GM18951 (cell line): Measurements from ENCODE around the gene CHRNA9.

Experiments
- POLR2A ChIP-seq: IDR thresholded peaks from 4 replicates; pipeline ENCODE4 v1.6.1; 2011; ENCODE audit warnings: mild to moderate bottlenecking; ENCODE audit not compliant: insufficient read length, insufficient read depth; ENCODE audit errors: extremely low read depth
- in situ Hi-C: fragments of 300-500 bp; cut with MboI; formaldehyde crosslinking; loops from one replicate; pipeline ENCODE4 v1.12.0; 2022; ENCODE audit warnings: low sequenced_read_pairs, mixed read lengths, inconsistent platforms; ENCODE audit not compliant: unreplicated experiment

The CHRNA9 gene

DNA sequence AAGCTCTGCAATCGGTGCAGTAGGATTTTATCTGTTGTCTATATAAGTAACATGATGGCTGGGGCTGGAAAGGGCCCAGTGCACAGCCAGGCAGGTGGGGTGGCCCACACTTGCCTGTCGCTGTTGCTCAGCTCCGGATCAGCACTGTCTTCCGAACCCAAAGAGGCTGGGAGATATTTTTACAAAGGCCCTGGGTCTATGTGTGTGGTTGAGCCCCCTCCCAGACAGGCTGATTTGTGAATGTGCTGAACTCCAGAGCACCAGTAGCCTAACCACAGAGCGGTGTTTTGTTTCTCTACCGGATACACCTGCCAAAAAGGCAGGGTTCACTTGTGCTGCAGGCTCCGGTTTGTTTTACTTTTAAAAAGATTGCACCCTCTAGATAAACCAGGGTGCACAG lies 33.5 kb upstream of the CHRNA9 start:
- no peak for TF ChIP-seq POLR2A
- in situ Hi-C loops, result loop anchor here (25.0 kb wide), 1 partner anchor 89 kb away; no protein-coding TSS in a partner anchor

- TF ChIP-seq POLR2A, result no peak
- in situ Hi-C loops, result loop anchor here (25.0 kb wide), 1 partner anchor 91 kb away; no protein-coding TSS in a partner anchor
These were observed 31.4 kb upstream of the CHRNA9 start for GRCh38 chr4:40303751-40304150.

DNA sequence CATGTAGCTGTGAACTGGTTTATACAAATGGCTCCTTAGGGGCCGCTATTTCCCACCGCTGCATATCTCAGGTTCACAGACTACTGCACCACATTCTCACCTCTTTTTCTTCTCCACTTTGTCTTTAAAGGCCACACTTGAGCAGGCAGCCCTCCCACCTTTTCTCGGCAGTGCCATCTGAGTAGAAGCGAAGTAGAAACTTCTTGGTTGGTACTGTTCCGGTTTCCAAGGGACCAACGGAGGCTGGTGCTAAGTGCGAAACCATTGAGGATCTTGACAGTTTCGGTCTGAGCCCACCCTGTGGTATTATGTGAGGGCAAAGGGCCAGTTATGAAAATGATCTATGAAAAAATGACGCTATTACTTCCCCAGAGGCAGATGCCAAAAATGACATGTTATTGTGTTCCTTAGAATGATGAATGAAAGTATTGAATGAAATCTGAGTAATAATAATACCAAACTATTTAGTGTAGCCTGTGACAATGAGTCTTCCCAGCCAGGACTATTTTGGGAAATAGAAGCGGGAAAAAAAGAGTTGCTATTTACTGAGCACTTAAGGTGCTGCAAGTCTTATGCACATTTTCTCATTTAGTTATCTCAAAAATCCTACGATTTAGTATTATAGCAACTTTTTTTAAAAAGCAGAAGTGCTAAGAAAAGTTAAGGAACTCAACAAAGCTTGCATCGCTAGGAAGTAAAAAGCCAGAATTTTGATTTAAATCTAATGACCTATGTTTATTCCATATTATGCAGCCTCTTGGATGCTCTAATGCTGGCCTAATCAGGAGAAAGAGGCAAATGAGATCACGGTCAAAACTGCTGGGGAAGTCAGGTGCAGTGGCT lies 29.6 kb upstream of the CHRNA9 start:
- in situ Hi-C loops, result loop anchor here (25.0 kb wide), 1 partner anchor 93 kb away; no protein-coding TSS in a partner anchor
- no peak for TF ChIP-seq POLR2A

GRCh38 chr4:40306226-40306625 lies 28.9 kb upstream of the CHRNA9 start:
- no peak for TF ChIP-seq POLR2A
- in situ Hi-C loops, result loop anchor here (25.0 kb wide), 1 partner anchor 94 kb away; no protein-coding TSS in a partner anchor

DNA sequence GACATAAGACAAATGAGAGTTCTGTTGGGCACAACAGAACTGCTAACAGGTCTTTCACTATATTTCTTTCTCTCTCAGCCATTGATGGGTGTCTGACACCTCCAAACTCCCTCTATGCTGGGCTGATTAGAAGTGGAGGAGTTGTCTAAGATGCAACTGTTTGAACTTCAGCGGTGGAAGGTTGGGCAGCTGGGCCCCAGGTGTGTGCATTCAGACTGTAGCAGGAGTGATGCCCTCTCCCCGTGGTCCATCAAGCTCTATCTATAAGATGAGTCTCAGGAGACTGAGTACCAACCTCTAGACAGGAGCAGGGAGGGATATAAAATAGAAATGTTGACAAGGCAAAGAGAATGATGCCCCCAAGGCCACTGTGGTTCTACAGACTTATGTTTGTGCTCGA lies 28.2 kb upstream of the CHRNA9 start:
- TF ChIP-seq POLR2A, result no peak
- in situ Hi-C loops, result loop anchor here (25.0 kb wide), 1 partner anchor 95 kb away; no protein-coding TSS in a partner anchor

DNA sequence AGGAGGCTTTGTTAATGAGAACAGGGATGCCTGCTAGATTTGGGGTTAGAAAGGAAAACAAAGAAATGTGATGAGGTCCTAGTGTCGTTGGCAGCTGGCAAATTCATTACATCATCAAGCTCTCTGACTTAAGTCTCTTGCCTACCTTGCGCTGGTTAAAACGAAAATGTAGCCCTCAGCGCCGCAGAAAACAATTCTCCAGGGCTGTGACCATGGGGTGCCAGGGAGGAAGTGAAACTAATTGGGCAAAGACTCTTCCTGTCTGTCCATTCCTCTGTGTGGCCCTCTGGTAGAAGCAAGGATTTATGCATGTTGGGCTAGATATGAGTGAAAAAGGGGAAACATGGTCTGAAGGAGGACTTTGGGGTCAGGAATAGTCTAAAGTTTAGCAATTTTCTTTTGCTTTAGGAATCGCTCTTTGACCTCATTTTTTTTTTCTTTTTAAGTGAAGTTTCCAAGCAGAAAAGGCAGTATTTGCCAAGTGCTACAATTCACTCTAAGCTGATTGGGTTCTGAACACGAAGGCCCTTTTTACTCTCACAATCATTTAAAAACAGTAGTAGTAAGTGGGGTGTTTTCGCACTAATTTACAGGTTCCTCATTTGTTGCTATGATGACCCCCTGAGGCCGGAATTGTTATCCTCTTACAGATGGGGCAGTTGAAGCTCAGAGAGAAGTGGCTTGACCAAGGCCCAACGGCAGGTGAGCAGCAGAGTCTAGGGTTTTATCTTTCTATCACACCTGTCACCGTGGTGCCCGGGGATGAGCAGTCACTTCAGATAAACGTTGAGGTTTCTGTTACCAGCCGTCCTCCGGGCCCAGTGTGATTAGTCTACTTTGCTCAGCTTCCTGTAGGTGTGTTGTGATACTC lies 27.3 kb upstream of the CHRNA9 start:
- in situ Hi-C loops, result loop anchor here (25.0 kb wide), 1 partner anchor 96 kb away; no protein-coding TSS in a partner anchor
- TF ChIP-seq POLR2A, result no peak

DNA sequence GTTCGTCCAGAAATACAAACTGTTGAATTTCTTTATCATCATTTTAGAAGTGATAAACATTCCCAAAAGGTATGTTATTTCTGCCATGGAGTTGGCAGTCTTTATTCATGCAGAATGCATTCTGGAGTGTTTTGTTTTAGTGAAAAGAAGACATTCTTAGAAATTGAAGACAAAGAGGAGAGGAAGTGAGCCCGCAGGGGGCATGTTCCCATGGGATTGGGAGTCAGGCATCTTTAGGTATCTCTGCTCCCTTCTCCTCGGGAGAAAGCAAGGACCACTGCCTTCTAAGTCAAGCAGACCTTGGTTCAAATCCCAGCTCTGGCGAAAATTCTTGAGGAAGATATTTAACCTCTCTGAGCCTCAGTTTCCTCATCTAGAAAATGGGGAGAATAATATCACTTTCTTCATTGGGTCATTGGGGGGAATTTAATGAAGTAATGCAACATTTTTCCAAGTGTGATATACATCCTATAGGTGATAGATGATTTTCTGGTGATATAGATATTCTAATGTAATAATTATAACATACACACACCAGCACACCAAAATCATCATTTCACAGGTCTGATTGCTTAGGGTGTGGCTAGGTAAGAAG lies 26.5 kb upstream of the CHRNA9 start:
- TF ChIP-seq POLR2A, result no peak
- in situ Hi-C loops, result loop anchor here (25.0 kb wide), 1 partner anchor 96 kb away; no protein-coding TSS in a partner anchor

DNA sequence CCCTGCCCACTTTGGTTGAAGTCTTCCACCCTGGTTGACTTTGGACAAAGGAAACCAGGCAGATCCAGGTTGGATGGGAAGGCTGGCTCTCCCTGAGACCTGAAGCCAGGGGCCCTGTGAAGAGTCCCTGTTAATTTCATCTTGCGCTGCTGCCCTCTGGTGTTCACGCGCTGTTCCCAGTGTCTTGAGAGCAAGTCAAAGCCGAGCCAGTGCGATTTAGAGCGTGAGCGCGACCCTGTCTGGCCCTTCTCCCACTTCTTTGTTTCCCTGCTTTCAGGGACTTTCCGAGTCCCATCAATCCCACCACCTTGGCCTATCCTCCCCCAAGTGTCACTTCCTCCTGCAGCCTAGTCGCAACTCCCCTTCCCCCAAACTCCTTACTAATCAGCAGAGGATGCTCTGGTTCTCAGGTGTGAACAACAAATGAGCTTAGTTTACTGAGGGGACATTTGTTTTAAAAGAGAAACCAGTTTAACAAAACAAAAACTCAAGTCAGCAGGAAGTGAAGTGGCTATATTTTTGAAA lies 25.8 kb upstream of the CHRNA9 start:
- in situ Hi-C loops, result loop anchor here (25.0 kb wide), 1 partner anchor 97 kb away; no protein-coding TSS in a partner anchor
- peak; percentile 22 for TF ChIP-seq POLR2A

DNA sequence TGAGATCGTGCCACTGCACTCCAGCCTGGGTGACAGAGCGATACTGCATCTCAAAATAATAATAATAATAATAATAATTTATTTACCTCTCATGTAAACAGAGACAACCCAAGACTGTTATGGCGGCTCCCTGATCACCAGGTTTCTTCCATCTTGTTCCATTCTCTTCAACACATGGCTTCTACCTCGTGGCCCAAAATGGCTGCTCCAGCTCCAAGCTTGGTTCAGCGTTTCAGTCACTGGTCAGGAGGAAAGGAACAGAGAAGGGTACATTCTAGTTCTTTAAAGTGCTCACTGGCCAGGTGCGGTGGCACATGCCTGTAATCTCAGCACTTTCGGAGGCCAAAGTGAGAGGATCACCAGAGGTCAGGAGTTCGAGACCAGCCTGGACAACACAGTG lies 24.9 kb upstream of the CHRNA9 start:
- in situ Hi-C loops, result loop anchor here (10.0 to 25.0 kb wide), 3 partner anchors 98 to 255 kb away; partner anchors contain the start of gene N4BP2
- TF ChIP-seq POLR2A, result no peak

- TF ChIP-seq POLR2A, result no peak
- in situ Hi-C loops, result loop anchor here (10.0 to 25.0 kb wide), 3 partner anchors 100 to 257 kb away; partner anchors contain the start of gene N4BP2
These were observed 23.3 kb upstream of the CHRNA9 start for GRCh38 chr4:40311811-40312346.

DNA sequence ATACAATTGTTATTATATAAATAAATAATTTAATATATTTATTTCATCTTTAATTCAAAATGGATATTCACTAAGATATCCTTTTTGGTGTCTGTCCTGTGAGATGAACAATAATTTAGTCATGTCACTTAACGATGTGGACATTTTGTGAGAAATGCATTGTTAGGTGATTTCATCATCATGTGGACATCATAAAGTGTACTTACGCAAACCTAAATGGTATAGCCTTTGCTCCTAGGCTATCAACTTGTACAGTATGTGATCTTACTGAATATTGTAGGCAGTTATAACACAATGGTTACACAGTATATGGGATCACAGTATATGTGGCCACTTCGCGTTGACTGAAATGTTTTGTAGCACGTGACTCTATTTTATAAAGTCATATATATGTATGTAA lies 20.2 kb upstream of the CHRNA9 start:
- TF ChIP-seq POLR2A, result no peak
- in situ Hi-C loops, result loop anchor here (10.0 to 25.0 kb wide), 3 partner anchors 103 to 260 kb away; partner anchors contain the start of gene N4BP2

DNA sequence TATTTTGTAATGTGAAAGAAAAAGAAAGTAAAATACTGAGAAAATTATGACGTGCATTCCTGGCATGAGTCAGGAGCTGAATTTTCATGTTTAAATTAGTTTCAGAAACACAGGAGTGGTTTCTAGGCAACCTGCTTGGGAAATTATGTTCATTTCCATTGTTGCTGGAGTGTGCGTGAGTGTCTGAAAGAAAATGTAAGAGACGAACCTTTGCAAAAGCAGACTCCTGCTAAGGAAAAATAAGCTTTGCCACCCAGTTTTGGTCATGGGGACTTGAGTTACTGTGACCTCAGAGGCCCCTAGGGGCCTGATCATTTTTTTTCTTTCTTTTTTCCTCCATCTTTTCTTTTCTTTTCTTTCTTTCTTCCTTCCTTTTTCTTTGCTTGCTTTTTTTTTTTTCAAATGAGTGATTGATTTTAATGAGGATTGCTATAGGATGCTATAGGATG lies 18.8 kb upstream of the CHRNA9 start:
- in situ Hi-C loops, result loop anchor here (10.0 to 25.0 kb wide), 3 partner anchors 104 to 262 kb away; partner anchors contain the start of gene N4BP2
- TF ChIP-seq POLR2A, result no peak
